T-helper 9 cell (primary cell): ENCODE measurements around the gene XIRP1.

Source experiments
- DNase-seq: peaks from one replicate; pipeline ENCODE4 v3.0.0-alpha.2; 2020

Gene XIRP1

GRCh38 chr3:39140341-39140971, 51.9 kb downstream of the XIRP1 start:
- no peak for DNase-seq

GRCh38 chr3:39139442-39139841, 53.0 kb downstream of the XIRP1 start:
- DNase-seq: no peak

GRCh38 chr3:39138804-39139415, 53.5 kb downstream of the XIRP1 start:
- no peak for DNase-seq

- no peak for DNase-seq
Measured at GRCh38 chr3:39137991-39138803, 54.2 kb downstream of the XIRP1 start.

GRCh38 chr3:39137435-39137936, 54.9 kb downstream of the XIRP1 start:
- DNase-seq: no peak

GRCh38 chr3:39136533-39137434, 55.6 kb downstream of the XIRP1 start:
- DNase-seq: no peak

GRCh38 chr3:39135170-39135805, 57.1 kb downstream of the XIRP1 start:
- no peak for DNase-seq

- no peak for DNase-seq
Measured at GRCh38 chr3:39134305-39134704, 58.1 kb downstream of the XIRP1 start.

GRCh38 chr3:39133822-39134221, 58.6 kb downstream of the XIRP1 start:
- DNase-seq: no peak
